ENCODE results near the gene MED27. TPM values are rescaled to one million over a fixed set of nuclear protein-coding genes. Genes with fewer than 3 reads are reported as not detected.
A peak's percentile ranks its signal among the peaks of the same experiment; 100 is the strongest.

The MED27 gene
- total and polyA plus RNA-seq, 8 donors: 3.2 to 11.7 (median 5.8) TPM

GRCh38 chr9:132125361-132125760 is 45.7 kb upstream of the MED27 start:
- no peaks in the 10 kb centered on the region for H3K36me3 ChIP-seq
- H3K9me3 ChIP-seq: no peaks in the 10 kb centered on the region
- no peak overlapping the region for H3K4me3 ChIP-seq
- DNase-seq: peak in 1 of 6 donors; percentile 14
- ATAC-seq: no peak
- H3K27me3 ChIP-seq: no peaks in the 10 kb centered on the region
- no peak for TF ChIP-seq CTCF (IDR thresholded peaks at IDR 0.05)
- FAIRE-seq: no peak
- WGBS, 2 donors: 30 to 35% methylated on average over 7 of the region's 7 CpGs
- intact Hi-C loops (cut with DNase I): no loop called here
- H3K4me1 ChIP-seq: no peaks in the 10 kb centered on the region
- H3K27ac ChIP-seq: no peak overlapping the region

GRCh38 chr9:132124800-132125199 is 45.1 kb upstream of the MED27 start:
- Histone ChIP-seq H3K4me1 (no peaks in the 10 kb centered on the region), H3K27me3 (no peaks in the 10 kb centered on the region), H3K9me3 (no peaks in the 10 kb centered on the region), H3K36me3 (no peaks in the 10 kb centered on the region), H3K4me3 (no peak overlapping the region), H3K27ac (no peak overlapping the region)
- ATAC-seq (no peak), FAIRE-seq (no peak), DNase-seq (no peak)
- 22 to 26% methylated on average over 6 of the region's 6 CpGs for WGBS, 2 donors
- intact Hi-C loops (cut with DNase I): no loop called here
- no peak for TF ChIP-seq CTCF (IDR thresholded peaks at IDR 0.05)

- Histone ChIP-seq H3K27ac (no peak overlapping the region), H3K36me3 (no peaks in the 10 kb centered on the region), H3K4me3 (no peak overlapping the region), H3K9me3 (no peaks in the 10 kb centered on the region), H3K4me1 (no peaks in the 10 kb centered on the region), H3K27me3 (peaks cover 0 to 7% (median 0%) of the 10 kb centered on the region in 4 donors)
- ATAC-seq (no peak), FAIRE-seq (no peak), DNase-seq (no peak)
- intact Hi-C loops (cut with DNase I): no loop called here
- WGBS, 2 donors: 75 to 90% methylated on average over 2 of the region's 2 CpGs
- no peak for TF ChIP-seq CTCF (IDR thresholded peaks at IDR 0.05)
Observed at GRCh38 chr9:132121021-132121420, 41.4 kb upstream of the MED27 start.

- intact Hi-C loops (cut with DNase I): no loop called here
- Histone ChIP-seq H3K36me3 (no peaks in the 10 kb centered on the region), H3K9me3 (no peaks in the 10 kb centered on the region), H3K4me3 (no peak overlapping the region), H3K27me3 (peaks cover 0 to 7% (median 0%) of the 10 kb centered on the region in 4 donors), H3K4me1 (no peaks in the 10 kb centered on the region), H3K27ac (no peak overlapping the region)
- no peak for TF ChIP-seq CTCF (IDR thresholded peaks at IDR 0.05)
- no peak for FAIRE-seq
- WGBS, 2 donors: 18 to 24% methylated on average over 3 of the region's 3 CpGs
- no peak for ATAC-seq
- DNase-seq: no peak
Observed at GRCh38 chr9:132117694-132118093, 38.0 kb upstream of the MED27 start.

- no peak for TF ChIP-seq CTCF (IDR thresholded peaks at IDR 0.05)
- FAIRE-seq: no peak
- H3K4me1 ChIP-seq: no peaks in the 10 kb centered on the region
- intact Hi-C loops (cut with DNase I): no loop called here
- peaks cover 0 to 7% (median 0%) of the 10 kb centered on the region in 4 donors for H3K27me3 ChIP-seq
- H3K36me3 ChIP-seq: no peaks in the 10 kb centered on the region
- H3K4me3 ChIP-seq: no peak overlapping the region
- H3K9me3 ChIP-seq: no peaks in the 10 kb centered on the region
- 60 to 65% methylated on average over 3 of the region's 3 CpGs for WGBS, 2 donors
- ATAC-seq: no peak
- DNase-seq: no peak
- no peak overlapping the region for H3K27ac ChIP-seq
Observed at GRCh38 chr9:132116583-132116982, 36.9 kb upstream of the MED27 start.

Measured in pancreas (tissue), 10 donors.